Lower lobe of right lung (tissue), 2 donors: ENCODE measurements around the gene PRPF4. TPM values are rescaled to one million over a fixed set of nuclear protein-coding genes. Genes with fewer than 3 reads are reported as not detected.
"Not testable (repeated sequence)": the region's sequence is repeated elsewhere in the genome, so short reads cannot be mapped to it uniquely, and the experiment has no call there.

Experiments
- ATAC-seq, 2 donors: fragments of 200-7000 bp; cut with Tn5 transposase; one replicate each; pipeline ENCODE4 v1.9.1; 2020 to 2022; ENCODE audit warnings: mild to moderate bottlenecking in 2 of 2, moderate library complexity in 2 of 2
- DNase-seq: peaks from one replicate; pipeline ENCODE4 v3.0.0-alpha.2; 2020
- H3K27ac ChIP-seq: fragments of 200-600 bp; one replicate; pipeline ENCODE4 v1.8.0; 2022
- H3K27me3 ChIP-seq: fragments of 200-600 bp; one replicate; pipeline ENCODE4 v1.8.0; 2022; ENCODE audit warnings: low read depth
- H3K36me3 ChIP-seq: fragments of 200-600 bp; one replicate; pipeline ENCODE4 v1.8.0; 2022; ENCODE audit warnings: mild to moderate bottlenecking
- H3K4me1 ChIP-seq: fragments of 200-600 bp; one replicate; pipeline ENCODE4 v1.8.0; 2022
- H3K4me3 ChIP-seq: fragments of 200-600 bp; one replicate; pipeline ENCODE4 v1.8.0; 2022; ENCODE audit warnings: mild to moderate bottlenecking
- H3K9me3 ChIP-seq: fragments of 200-600 bp; one replicate; pipeline ENCODE4 v1.8.0; 2022
- intact Hi-C: fragments of 100-400 bp; cut with DNase I; formaldehyde crosslinking; loops from one replicate; pipeline ENCODE4 v1.11.0; 2022
- total RNA-seq: library from RNA; stranded (reverse); fragmentation: NEBNext Ultra II Directional; extraction: Animal tissue kit (Norgen Biotek cat#: 25700); gene quantifications from one replicate; pipeline ENCODE4 v1.2.1, GENCODE V29; 2021
- TF ChIP-seq, protein P1 (sequence below): fragments of 200-600 bp; IDR thresholded peaks from one replicate; pipeline ENCODE4 v1.8.0; 2022; ENCODE audit warnings: antibody characterized with exemption, mild to moderate bottlenecking
- donor health status: DM: no; HTN: yes; CAD: no; lungs with severe emphysema.

The PRPF4 gene
- total RNA-seq, 1 donor from 2014 or later, result 12.6 TPM

DNA sequence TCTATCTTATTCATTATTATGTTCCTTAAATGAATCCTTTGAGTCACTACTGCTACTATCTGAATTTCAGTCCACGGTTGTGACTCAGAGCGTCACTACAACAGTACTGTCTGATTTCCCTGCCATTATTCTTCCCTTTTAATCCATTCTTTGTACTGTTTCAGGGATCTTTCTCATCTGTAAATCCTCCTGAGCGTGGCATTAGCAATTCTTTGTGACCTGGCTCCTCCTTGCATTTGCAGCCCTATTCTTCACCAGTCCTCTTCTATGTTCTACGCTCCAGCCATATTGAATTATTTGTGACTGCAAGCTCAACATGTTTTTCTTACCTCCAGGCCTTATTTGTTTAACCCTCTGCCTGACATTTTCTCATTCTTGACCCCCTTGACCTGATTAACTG lies 5.9 kb downstream of the PRPF4 start:
- Histone ChIP-seq H3K27me3 (no peaks in the 10 kb centered on the region), H3K36me3 (peaks cover 97% of the 10 kb centered on the region), H3K9me3 (no peaks in the 10 kb centered on the region), H3K4me1 (peaks cover 10% of the 10 kb centered on the region), H3K27ac (no peak overlapping the region), H3K4me3 (no peak overlapping the region)
- intact Hi-C loops, result no loop called here
- TF ChIP-seq, protein P1, sequence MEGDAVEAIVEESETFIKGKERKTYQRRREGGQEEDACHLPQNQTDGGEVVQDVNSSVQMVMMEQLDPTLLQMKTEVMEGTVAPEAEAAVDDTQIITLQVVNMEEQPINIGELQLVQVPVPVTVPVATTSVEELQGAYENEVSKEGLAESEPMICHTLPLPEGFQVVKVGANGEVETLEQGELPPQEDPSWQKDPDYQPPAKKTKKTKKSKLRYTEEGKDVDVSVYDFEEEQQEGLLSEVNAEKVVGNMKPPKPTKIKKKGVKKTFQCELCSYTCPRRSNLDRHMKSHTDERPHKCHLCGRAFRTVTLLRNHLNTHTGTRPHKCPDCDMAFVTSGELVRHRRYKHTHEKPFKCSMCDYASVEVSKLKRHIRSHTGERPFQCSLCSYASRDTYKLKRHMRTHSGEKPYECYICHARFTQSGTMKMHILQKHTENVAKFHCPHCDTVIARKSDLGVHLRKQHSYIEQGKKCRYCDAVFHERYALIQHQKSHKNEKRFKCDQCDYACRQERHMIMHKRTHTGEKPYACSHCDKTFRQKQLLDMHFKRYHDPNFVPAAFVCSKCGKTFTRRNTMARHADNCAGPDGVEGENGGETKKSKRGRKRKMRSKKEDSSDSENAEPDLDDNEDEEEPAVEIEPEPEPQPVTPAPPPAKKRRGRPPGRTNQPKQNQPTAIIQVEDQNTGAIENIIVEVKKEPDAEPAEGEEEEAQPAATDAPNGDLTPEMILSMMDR, result no peak
- DNase-seq (no peak), ATAC-seq (no peak)

DNA sequence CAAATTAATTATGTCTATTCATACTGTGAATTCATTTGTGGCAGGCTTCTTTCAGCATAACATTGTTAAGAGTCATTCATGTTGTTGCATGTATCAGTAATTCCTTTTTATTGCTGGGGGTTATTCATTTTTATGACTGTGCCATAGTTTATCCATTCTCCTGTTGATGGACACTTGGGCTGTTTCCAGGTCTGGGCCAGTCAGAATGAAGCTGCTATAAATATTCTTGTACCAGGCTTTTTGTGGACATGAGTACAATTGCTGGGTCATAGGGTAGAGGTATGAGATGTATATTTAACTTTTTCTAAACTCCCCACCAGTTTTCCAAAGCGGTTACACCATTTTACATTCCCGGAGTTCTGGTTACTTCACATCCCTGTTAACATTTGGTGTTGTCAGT lies 13.6 kb downstream of the PRPF4 start:
- no peaks in the 10 kb centered on the region for H3K4me1 ChIP-seq
- H3K27ac ChIP-seq, result no peak overlapping the region
- no peaks in the 10 kb centered on the region for H3K27me3 ChIP-seq
- no peak for ATAC-seq
- no peaks in the 10 kb centered on the region for H3K9me3 ChIP-seq
- TF ChIP-seq, protein P1, result no peak
- intact Hi-C loops, result no loop called here
- DNase-seq, result no peak
- no peak overlapping the region for H3K4me3 ChIP-seq
- peaks cover 97% of the 10 kb centered on the region for H3K36me3 ChIP-seq

DNA sequence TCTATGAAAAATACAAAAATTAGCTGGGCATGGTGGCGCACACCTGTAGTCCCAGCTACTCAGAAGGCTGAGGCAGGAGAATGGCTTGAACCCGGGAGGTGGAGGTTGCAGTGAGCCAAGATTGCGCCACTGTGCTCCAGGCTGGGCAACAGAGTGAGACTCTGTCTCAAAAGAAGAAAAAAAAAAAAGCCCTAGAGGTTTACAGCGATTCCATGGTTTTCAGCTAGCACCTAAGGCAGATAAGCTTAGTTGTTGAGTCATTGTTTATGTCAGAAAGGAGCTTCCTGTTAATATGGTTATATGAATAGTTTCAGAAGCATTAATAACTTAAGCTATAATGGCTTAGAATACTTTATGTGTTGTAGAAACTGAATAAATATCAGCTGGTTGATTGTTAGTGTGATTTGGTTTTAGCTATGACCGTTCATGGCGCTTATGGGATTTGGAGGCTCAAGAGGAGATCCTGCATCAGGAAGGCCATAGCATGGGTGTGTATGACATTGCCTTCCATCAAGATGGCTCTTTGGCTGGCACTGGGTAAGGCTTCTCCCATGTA lies 14.7 kb downstream of the PRPF4 start:
- Histone ChIP-seq H3K4me1 (no peaks in the 10 kb centered on the region), H3K27ac (no peak overlapping the region), H3K27me3 (no peaks in the 10 kb centered on the region), H3K36me3 (peaks cover 87% of the 10 kb centered on the region), H3K4me3 (no peak overlapping the region), H3K9me3 (no peaks in the 10 kb centered on the region)
- intact Hi-C loops, result no loop called here
- no peak for DNase-seq
- TF ChIP-seq, protein P1, result no peak
- no peak for ATAC-seq

DNA sequence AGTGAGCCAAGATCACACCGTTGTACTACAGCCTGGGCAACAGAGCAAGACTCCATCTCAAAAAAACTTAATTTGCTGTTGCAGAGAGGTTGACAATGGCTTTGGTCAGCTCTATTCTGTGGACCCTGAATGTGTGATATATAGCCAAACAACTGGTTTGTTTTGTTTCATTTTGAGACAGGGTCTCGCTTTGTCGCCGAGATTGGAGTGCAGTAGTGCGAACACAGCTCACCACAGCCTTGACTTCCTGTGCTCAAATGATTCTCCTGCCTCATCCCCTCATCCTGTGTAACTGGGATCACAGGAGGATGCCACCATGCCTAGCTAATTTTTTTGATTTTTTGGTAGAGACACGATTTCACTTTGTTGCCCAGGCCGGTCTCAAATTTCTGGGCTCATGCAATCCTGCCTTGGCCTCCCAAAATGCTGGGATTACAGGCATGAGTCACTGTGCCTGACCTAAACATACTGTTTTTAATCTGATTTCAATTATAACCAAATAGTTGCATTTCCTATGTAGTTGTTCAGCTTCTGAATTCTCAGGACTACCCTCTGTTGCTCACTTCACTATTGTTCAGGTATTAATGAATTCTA lies 17.9 kb downstream of the PRPF4 start:
- TF ChIP-seq, protein P1, result no peak
- Histone ChIP-seq H3K27me3 (no peaks in the 10 kb centered on the region), H3K27ac (no peak overlapping the region), H3K4me3 (no peak overlapping the region), H3K4me1 (no peaks in the 10 kb centered on the region), H3K9me3 (no peaks in the 10 kb centered on the region), H3K36me3 (peaks cover 54% of the 10 kb centered on the region)
- intact Hi-C loops, result no loop called here
- DNase-seq (no peak), ATAC-seq (no peak)

DNA sequence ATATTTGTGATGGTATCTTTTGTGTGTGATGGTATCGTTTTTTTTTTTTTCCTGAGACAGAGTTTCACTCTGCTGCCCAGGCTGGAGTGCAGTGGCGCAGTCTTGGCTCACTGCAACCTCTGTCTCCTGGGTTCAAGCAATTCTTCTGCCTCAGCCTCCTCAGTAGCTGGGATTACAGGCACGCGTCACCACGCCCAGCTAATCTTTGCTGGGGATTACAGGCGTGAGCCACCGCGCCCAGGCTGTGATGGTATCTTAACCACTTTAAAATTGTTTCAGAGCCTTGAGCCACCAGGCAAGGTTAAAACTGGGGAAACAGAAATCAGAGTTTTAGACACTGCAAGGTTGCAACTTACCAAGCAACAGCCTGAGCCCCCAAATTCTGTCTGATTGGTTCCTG lies 20.8 kb downstream of the PRPF4 start:
- ATAC-seq, H3K27ac ChIP-seq, H3K27me3 ChIP-seq, H3K4me3 ChIP-seq, H3K4me1 ChIP-seq, DNase-seq, intact Hi-C loops, H3K9me3 ChIP-seq: not testable (repeated sequence)
- peaks cover 26% of the 10 kb centered on the region for H3K36me3 ChIP-seq

DNA sequence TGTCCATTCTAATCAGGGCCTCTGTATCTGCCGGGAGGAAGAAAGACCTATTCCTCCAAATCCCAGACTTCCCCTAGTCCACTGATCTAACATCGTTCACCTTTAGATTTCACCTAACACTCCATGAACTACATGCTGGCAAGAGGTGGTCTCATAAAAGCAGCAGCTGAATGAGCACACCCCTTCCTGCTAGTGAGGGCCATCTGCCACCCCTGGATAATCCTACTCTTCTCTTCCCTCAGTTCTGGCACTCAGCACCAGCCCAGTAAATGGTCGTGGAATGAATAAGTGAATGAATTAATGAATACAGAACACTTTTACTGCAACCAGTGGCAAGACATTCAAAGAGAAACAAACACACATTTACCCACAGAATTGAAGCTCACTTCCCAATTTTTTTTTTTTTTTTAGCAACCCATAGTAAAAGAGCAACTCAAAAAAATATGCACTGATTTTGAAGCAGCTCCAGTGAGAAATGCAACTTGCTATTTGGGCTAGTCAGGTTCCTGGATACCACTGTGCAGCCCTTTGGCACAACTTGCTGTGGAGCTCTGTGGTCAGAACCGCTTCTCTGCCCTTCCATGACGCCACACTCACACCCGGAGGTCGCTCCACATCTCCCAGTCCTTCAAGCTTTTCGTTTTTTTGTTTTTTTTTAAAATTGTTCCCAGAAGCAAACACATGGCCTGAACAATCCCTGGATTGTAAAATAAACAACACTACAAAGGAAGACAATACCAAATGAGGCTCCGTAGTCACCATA lies 21.5 kb downstream of the PRPF4 start:
- TF ChIP-seq, protein P1, result no peak
- ATAC-seq, result no peak
- no peaks in the 10 kb centered on the region for H3K9me3 ChIP-seq

More for the DNA sequence above, 21.5 kb downstream of the PRPF4 start:
- Histone ChIP-seq H3K4me3 (no peak overlapping the region), H3K27me3 (no peaks in the 10 kb centered on the region), H3K36me3 (peaks cover 18% of the 10 kb centered on the region), H3K27ac (no peak overlapping the region), H3K4me1 (no peaks in the 10 kb centered on the region)
- intact Hi-C loops, result no loop called here
- no peak for DNase-seq
